ENCODE results near the gene MFSD1. TPM values are rescaled to one million over a fixed set of nuclear protein-coding genes. Genes with fewer than 3 reads are reported as not detected.
"Not testable (repeated sequence)": the region's sequence is repeated elsewhere in the genome, so short reads cannot be mapped to it uniquely, and the experiment has no call there.

Gene MFSD1
- total RNA-seq, 2 experiments from 2014 or later: 7.2 to 7.6 TPM

DNA sequence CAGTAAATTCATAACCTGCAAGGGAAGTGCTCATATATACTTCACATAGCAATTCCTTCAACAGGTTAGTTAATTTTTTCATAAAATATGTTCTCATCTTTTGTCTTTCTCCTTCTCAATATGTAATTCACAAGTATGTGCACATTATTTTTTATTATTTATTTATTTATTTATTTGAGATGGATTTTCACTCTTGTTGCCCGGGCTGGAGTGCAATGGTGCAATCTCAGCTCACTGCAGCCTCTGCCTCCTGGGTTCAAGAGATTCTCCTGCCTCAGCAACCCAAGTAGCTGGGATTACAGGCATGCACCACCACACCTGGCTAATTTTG, 10.3 kb upstream of the MFSD1 start:
- H3K36me3 ChIP-seq (ENCODE audit: insufficient read depth, low read length); H3K9me3 ChIP-seq (ENCODE audit: control insufficient read depth in 1 of 2, insufficient read depth in 1 of 2, low read length in 2 of 2); H3K9me3 Mint-ChIP-seq; H3K4me3 ChIP-seq (ENCODE audit: low read length); ATAC-seq (ENCODE audit: poor library complexity); H3K27ac ChIP-seq (ENCODE audit: low read depth in 1 of 2, low read length in 2 of 2); H3K27me3 ChIP-seq (ENCODE audit: control insufficient read depth in 1 of 2, insufficient read depth in 2 of 2, low read length in 2 of 2); H3K36me3 Mint-ChIP-seq (ENCODE audit: low read depth); H3K4me1 ChIP-seq (ENCODE audit: insufficient read depth, low read length); H3K27me3 Mint-ChIP-seq; H3K4me1 Mint-ChIP-seq (ENCODE audit: low read depth); DNase-seq; H3K4me3 Mint-ChIP-seq; H3K27ac Mint-ChIP-seq: not testable (repeated sequence)
- intact Hi-C loops (cut with DNase I, micrococcal nuclease): loop anchor here (1.0 to 5.0 kb wide), 6 partner anchors 64 to 1179 kb away; no protein-coding TSS in a partner anchor
- TF ChIP-seq, protein P1, sequence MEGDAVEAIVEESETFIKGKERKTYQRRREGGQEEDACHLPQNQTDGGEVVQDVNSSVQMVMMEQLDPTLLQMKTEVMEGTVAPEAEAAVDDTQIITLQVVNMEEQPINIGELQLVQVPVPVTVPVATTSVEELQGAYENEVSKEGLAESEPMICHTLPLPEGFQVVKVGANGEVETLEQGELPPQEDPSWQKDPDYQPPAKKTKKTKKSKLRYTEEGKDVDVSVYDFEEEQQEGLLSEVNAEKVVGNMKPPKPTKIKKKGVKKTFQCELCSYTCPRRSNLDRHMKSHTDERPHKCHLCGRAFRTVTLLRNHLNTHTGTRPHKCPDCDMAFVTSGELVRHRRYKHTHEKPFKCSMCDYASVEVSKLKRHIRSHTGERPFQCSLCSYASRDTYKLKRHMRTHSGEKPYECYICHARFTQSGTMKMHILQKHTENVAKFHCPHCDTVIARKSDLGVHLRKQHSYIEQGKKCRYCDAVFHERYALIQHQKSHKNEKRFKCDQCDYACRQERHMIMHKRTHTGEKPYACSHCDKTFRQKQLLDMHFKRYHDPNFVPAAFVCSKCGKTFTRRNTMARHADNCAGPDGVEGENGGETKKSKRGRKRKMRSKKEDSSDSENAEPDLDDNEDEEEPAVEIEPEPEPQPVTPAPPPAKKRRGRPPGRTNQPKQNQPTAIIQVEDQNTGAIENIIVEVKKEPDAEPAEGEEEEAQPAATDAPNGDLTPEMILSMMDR (IDR thresholded peaks at IDR 0.05): peak; percentile 41
- ChIA-PET CTCF (interaction anchor here (0.6 to 3.8 kb wide), 15 partner anchors 9 to 1207 kb away, joined by 3 to 39 read pairs (median 4); partner anchors contain the start of genes GFM1, LXN and MFSD1), POLR2A (interaction anchor here (0.8 to 1.5 kb wide), 7 partner anchors 9 to 251 kb away, joined by 3 to 9 read pairs (median 4); partner anchors contain the start of genes GFM1 and MFSD1)

DNA sequence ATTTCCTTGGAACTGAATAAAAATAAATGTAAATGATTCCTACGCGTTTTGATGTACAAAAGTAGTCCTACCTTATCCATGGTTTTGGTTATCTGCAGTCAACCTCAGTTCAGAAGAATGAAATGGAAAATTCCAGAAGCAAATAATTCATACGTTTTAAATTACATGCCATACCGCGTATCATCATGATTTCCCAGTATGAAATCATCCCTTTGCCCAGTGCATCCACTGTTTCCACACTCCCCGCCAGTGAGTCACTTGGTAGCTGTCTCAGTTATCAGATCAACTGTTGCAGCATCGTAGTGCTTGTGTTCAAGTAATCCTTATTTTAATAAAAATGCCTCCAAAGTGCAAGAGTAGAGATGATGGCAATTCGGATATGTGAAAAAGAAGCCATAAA, 9.1 kb upstream of the MFSD1 start:
- Mint-ChIP-seq H3K9me3 (no peaks in the 10 kb centered on the region), H3K4me3 (no peak overlapping the region), H3K4me1 (ENCODE audit: low read depth) (no peaks in the 10 kb centered on the region), H3K27ac (no peak overlapping the region), H3K36me3 (ENCODE audit: low read depth) (no peaks in the 10 kb centered on the region), H3K27me3 (no peaks in the 10 kb centered on the region)
- intact Hi-C loops (cut with DNase I, micrococcal nuclease): loop anchor here in 1 of 2 experiments (5.0 kb wide), 2 partner anchors 130 to 1180 kb away; no protein-coding TSS in a partner anchor
- Histone ChIP-seq H3K9me3 (ENCODE audit: control insufficient read depth in 1 of 2, insufficient read depth in 1 of 2, low read length in 2 of 2) (peaks cover 0 to 3% of the 10 kb centered on the region in 2 experiments), H3K4me1 (ENCODE audit: insufficient read depth, low read length) (no peaks in the 10 kb centered on the region), H3K4me3 (ENCODE audit: low read length) (no peak overlapping the region), H3K27ac (ENCODE audit: low read depth in 1 of 2, low read length in 2 of 2) (no peak overlapping the region), H3K27me3 (ENCODE audit: control insufficient read depth in 1 of 2, insufficient read depth in 2 of 2, low read length in 2 of 2) (no peaks in the 10 kb centered on the region), H3K36me3 (ENCODE audit: insufficient read depth, low read length) (no peaks in the 10 kb centered on the region)
- ATAC-seq (ENCODE audit: poor library complexity) (no peak), DNase-seq (no peak)
- CTCF ChIA-PET: interaction anchor here (1.1 kb wide), 1 partner anchor 65 kb away, joined by 3 read pairs; no protein-coding TSS in a partner anchor
- POLR2A ChIA-PET: no interaction called here
- TF ChIP-seq, protein P1 (IDR thresholded peaks at IDR 0.05): no peak

DNA sequence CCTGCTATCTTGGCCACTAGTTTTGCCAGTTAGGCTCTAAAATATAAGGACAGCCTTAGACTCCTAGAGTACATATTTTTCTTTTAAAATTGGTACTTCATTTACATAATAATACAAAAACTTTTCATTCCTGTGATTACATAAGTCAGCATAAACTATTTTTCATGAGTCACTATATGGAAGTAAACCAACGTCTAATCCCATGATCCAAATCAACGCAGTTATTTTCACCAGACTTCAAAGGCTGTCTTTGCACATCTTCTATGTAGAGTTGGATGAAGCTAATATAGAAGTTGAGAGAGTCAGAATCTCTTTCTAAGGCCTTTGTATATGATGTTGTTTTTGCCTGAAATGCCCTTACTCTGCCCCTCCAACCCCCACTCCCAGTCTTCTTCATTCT, 7.6 kb upstream of the MFSD1 start:
- no peak for DNase-seq
- TF ChIP-seq, protein P1 (IDR thresholded peaks at IDR 0.05): no peak
- H3K9me3 ChIP-seq (ENCODE audit: control insufficient read depth in 1 of 2, insufficient read depth in 1 of 2, low read length in 2 of 2): peaks cover 0 to 3% of the 10 kb centered on the region in 2 experiments
- no peak overlapping the region for H3K4me3 Mint-ChIP-seq
- no peak overlapping the region for H3K27ac Mint-ChIP-seq
- ChIA-PET CTCF (interaction anchor here (1.5 kb wide), 1 partner anchor 135 kb away, joined by 5 read pairs; no protein-coding TSS in a partner anchor), POLR2A (no interaction called here)
- H3K4me3 ChIP-seq (ENCODE audit: low read length): no peak overlapping the region
- no peaks in the 10 kb centered on the region for H3K36me3 ChIP-seq (ENCODE audit: insufficient read depth, low read length)
- H3K9me3 Mint-ChIP-seq: no peaks in the 10 kb centered on the region
- H3K4me1 ChIP-seq (ENCODE audit: insufficient read depth, low read length): no peaks in the 10 kb centered on the region
- ATAC-seq (ENCODE audit: poor library complexity): no peak
- no peaks in the 10 kb centered on the region for H3K4me1 Mint-ChIP-seq (ENCODE audit: low read depth)
- H3K27me3 ChIP-seq (ENCODE audit: control insufficient read depth in 1 of 2, insufficient read depth in 2 of 2, low read length in 2 of 2): no peaks in the 10 kb centered on the region
- no peak overlapping the region for H3K27ac ChIP-seq (ENCODE audit: low read depth in 1 of 2, low read length in 2 of 2)
- H3K27me3 Mint-ChIP-seq: no peaks in the 10 kb centered on the region
- intact Hi-C loops (cut with DNase I, micrococcal nuclease): loop anchor here in 1 of 2 experiments (5.0 kb wide), 2 partner anchors 132 to 1182 kb away; no protein-coding TSS in a partner anchor
- no peaks in the 10 kb centered on the region for H3K36me3 Mint-ChIP-seq (ENCODE audit: low read depth)

Measured in CD4-positive, alpha-beta T cell (primary cell).